Uterus (tissue), 4 donors: ENCODE results near the gene PRKCE. TPM values are rescaled to one million over a fixed set of nuclear protein-coding genes. Genes with fewer than 3 reads are reported as not detected.
A peak's percentile ranks its signal among the peaks of the same experiment; 100 is the strongest.

ENCODE experiments used
- DNase-seq, 2 donors: peaks; one replicate each; pipeline ENCODE4 v3.0.0-alpha.2; 2019 to 2020
- H3K27ac ChIP-seq, 2 donors: fragments of 200-600 bp; sonication (generic); 1 replicate in 1 of 2; 2 replicates in 1 of 2; pipeline ENCODE4 v1.5.1; 2016 to 2018
- H3K27me3 ChIP-seq, 2 donors: fragments of 200-600 bp; sonication (generic); one replicate each; pipeline ENCODE4 v1.5.1; 2018 to 2019; ENCODE audit warnings: control low read depth in 1 of 2
- H3K36me3 ChIP-seq, 2 donors: fragments of 200-600 bp; sonication (generic); one replicate each; pipeline ENCODE4 v1.5.1; 2019; ENCODE audit warnings: control low read depth in 1 of 2
- H3K4me1 ChIP-seq, 2 donors: fragments of 200-600 bp; sonication (generic); one replicate each; pipeline ENCODE4 v1.5.1; 2018 to 2019; ENCODE audit warnings: control low read depth in 1 of 2
- H3K4me3 ChIP-seq, 2 donors: fragments of 200-600 bp; sonication (generic); 1 replicate in 1 of 2; 2 replicates in 1 of 2; pipeline ENCODE4 v1.5.1; 2018 to 2019; ENCODE audit warnings: mild to moderate bottlenecking in 1 of 2
- H3K9me3 ChIP-seq, 2 donors: fragments of 200-600 bp; sonication (generic); one replicate each; pipeline ENCODE4 v1.5.1; 2019; ENCODE audit warnings: control low read depth in 1 of 2
- CTCF ChIP-seq, 4 experiments: fragments of 200-600 bp in 2 of 4; fragments of 450-650 bp in 2 of 4; sonication (generic) in 2 of 4; IDR thresholded peaks; one replicate each; pipeline ENCODE4 v1.5.1; 2016 to 2019; ENCODE audit warnings: antibody characterized with exemption in 4 of 4, mild to moderate bottlenecking in 2 of 4, moderate library complexity in 1 of 4
- POLR2A ChIP-seq, 2 donors: fragments of 450-650 bp; IDR thresholded peaks; one replicate each; pipeline ENCODE4 v1.6.1; 2016; ENCODE audit warnings: antibody characterized with exemption in 2 of 2, mild to moderate bottlenecking in 1 of 2, moderate library complexity in 1 of 2
- intact Hi-C: fragments of 100-400 bp; cut with DNase I; formaldehyde crosslinking; loops from one replicate; pipeline ENCODE4 v1.15.1; 2023; ENCODE audit warnings: low total_unique reads
- total RNA-seq, 4 donors: library from RNA; depleted of rRNA in 3 of 4; stranded (reverse); fragments of >200 nt in 3 of 4; gene quantifications; one replicate each; pipeline versions ENCODE4 v1.1.0 to v1.2.4, GENCODE V29; 2014 to 2023
- donor health status: DM: yes; HTN: yes; CAD: no.

Gene PRKCE
- total RNA-seq, 4 donors from 2014 or later, result 3.8 to 47.6 (median 14.2) TPM

- H3K27me3 ChIP-seq, result no peaks in the 10 kb centered on the region
- H3K4me1 ChIP-seq, result no peaks in the 10 kb centered on the region
- intact Hi-C loops, result loop anchor here (2.0 kb wide), 1 partner anchor 29 kb away; no protein-coding TSS in a partner anchor
- H3K27ac ChIP-seq, result no peak overlapping the region
- no peak overlapping the region for H3K4me3 ChIP-seq
- H3K36me3 ChIP-seq, result no peaks in the 10 kb centered on the region
- no peaks in the 10 kb centered on the region for H3K9me3 ChIP-seq
- DNase-seq, result no peak
- TF ChIP-seq POLR2A (IDR thresholded peaks at IDR 0.05) (no peak), CTCF (IDR thresholded peaks at IDR 0.05) (no peak)
Measured at GRCh38 chr2:46077522-46078107, 426.1 kb downstream of the PRKCE start.

- no peak for TF ChIP-seq POLR2A (IDR thresholded peaks at IDR 0.05)
- no peak for TF ChIP-seq CTCF (IDR thresholded peaks at IDR 0.05)
- H3K4me1 ChIP-seq, result no peaks in the 10 kb centered on the region
- H3K4me3 ChIP-seq, result no peak overlapping the region
- DNase-seq, result no peak
- H3K27me3 ChIP-seq, result no peaks in the 10 kb centered on the region
- no peak overlapping the region for H3K27ac ChIP-seq
- intact Hi-C loops, result loop anchor here (2.0 kb wide), 1 partner anchor 31 kb away; no protein-coding TSS in a partner anchor
- H3K36me3 ChIP-seq, result no peaks in the 10 kb centered on the region
- H3K9me3 ChIP-seq, result no peaks in the 10 kb centered on the region
Measured at GRCh38 chr2:46079985-46080560, 428.6 kb downstream of the PRKCE start.

GRCh38 chr2:46082531-46083485 lies 431.3 kb downstream of the PRKCE start:
- Histone ChIP-seq H3K27ac (no peak overlapping the region), H3K9me3 (no peaks in the 10 kb centered on the region), H3K4me1 (no peaks in the 10 kb centered on the region), H3K4me3 (no peak overlapping the region), H3K36me3 (no peaks in the 10 kb centered on the region), H3K27me3 (no peaks in the 10 kb centered on the region)
- TF ChIP-seq POLR2A (IDR thresholded peaks at IDR 0.05), result no peak
- intact Hi-C loops, result no loop called here
- DNase-seq, result no peak

GRCh38 chr2:46086578-46087070 lies 435.1 kb downstream of the PRKCE start:
- no peaks in the 10 kb centered on the region for H3K36me3 ChIP-seq
- H3K9me3 ChIP-seq, result no peaks in the 10 kb centered on the region
- H3K27ac ChIP-seq, result peak overlapping the region in 1 of 2 donors; percentile 1
- intact Hi-C loops, result no loop called here
- no peak overlapping the region for H3K4me3 ChIP-seq
- no peak for TF ChIP-seq CTCF (IDR thresholded peaks at IDR 0.05)
- no peak for TF ChIP-seq POLR2A (IDR thresholded peaks at IDR 0.05)
- no peak for DNase-seq
- H3K4me1 ChIP-seq, result no peaks in the 10 kb centered on the region
- H3K27me3 ChIP-seq, result no peaks in the 10 kb centered on the region

- no peak overlapping the region for H3K4me3 ChIP-seq
- H3K4me1 ChIP-seq, result no peaks in the 10 kb centered on the region
- no peaks in the 10 kb centered on the region for H3K27me3 ChIP-seq
- TF ChIP-seq CTCF (IDR thresholded peaks at IDR 0.05) (no peak), POLR2A (IDR thresholded peaks at IDR 0.05) (no peak)
- peak overlapping the region in 1 of 2 donors; percentile 59 for H3K27ac ChIP-seq
- H3K9me3 ChIP-seq, result no peaks in the 10 kb centered on the region
- intact Hi-C loops, result no loop called here
- no peak for DNase-seq
- no peaks in the 10 kb centered on the region for H3K36me3 ChIP-seq
Measured at GRCh38 chr2:46087492-46087891, 436.0 kb downstream of the PRKCE start.
